ENCODE measurements around the gene CRELD1.
"Not testable (repeated sequence)": the region's sequence is repeated elsewhere in the genome, so short reads cannot be mapped to it uniquely, and the experiment has no call there.

CRELD1 gene

GRCh38 chr3:9933561-9934234 lies at the start of gene CRELD1:
TSS of gene CRELD1 (plus strand) at chr3:9933834. CDS start at chr3:9934439, 605 bp downstream.
- DNase-seq, result no peak

GRCh38 chr3:9884555-9885165 lies 49.0 kb upstream of the CRELD1 start:
- no peak for DNase-seq

GRCh38 chr3:9886328-9886727 lies 47.3 kb upstream of the CRELD1 start:
- no peak for DNase-seq

- DNase-seq, result no peak
Observed at GRCh38 chr3:9887480-9887879, 46.2 kb upstream of the CRELD1 start.

- DNase-seq, result no peak
Observed at GRCh38 chr3:9888540-9888939, 45.1 kb upstream of the CRELD1 start.

- DNase-seq, result no peak
Observed at GRCh38 chr3:9889405-9889804, 44.2 kb upstream of the CRELD1 start.

- no peak for DNase-seq
Observed at GRCh38 chr3:9890249-9891071, 43.2 kb upstream of the CRELD1 start, which contains the start of gene JAGN1. TSS of gene JAGN1 (plus strand) at chr3:9890610. CDS start at chr3:9890723, 113 bp downstream.

- DNase-seq, result no peak
Observed at GRCh38 chr3:9891072-9891622, 42.5 kb upstream of the CRELD1 start.

GRCh38 chr3:9893739-9894138 lies 39.9 kb upstream of the CRELD1 start:
- DNase-seq, result no peak

GRCh38 chr3:9895715-9896114 lies 37.9 kb upstream of the CRELD1 start:
- not testable (repeated sequence) for DNase-seq

GRCh38 chr3:9896755-9897407 lies 36.8 kb upstream of the CRELD1 start:
- DNase-seq, result not testable (repeated sequence)

- DNase-seq, result no peak
Observed at GRCh38 chr3:9897408-9898372, 35.9 kb upstream of the CRELD1 start.

- no peak for DNase-seq
Observed at GRCh38 chr3:9898467-9899241, 35.0 kb upstream of the CRELD1 start.

- no peak for DNase-seq
Observed at GRCh38 chr3:9899289-9899791, 34.3 kb upstream of the CRELD1 start.

GRCh38 chr3:9900965-9901415 lies 32.6 kb upstream of the CRELD1 start:
- DNase-seq, result not testable (repeated sequence)

GRCh38 chr3:9901967-9902366 lies 31.7 kb upstream of the CRELD1 start:
- DNase-seq, result no peak

GRCh38 chr3:9902372-9903237 lies 31.0 kb upstream of the CRELD1 start, which contains the start of gene IL17RE:
TSS of gene IL17RE (plus strand) at chr3:9902848. CDS start at chr3:9902933, 85 bp downstream.
- DNase-seq, result no peak

GRCh38 chr3:9903238-9903624 lies 30.4 kb upstream of the CRELD1 start:
- DNase-seq, result no peak

GRCh38 chr3:9903904-9904303 lies 29.7 kb upstream of the CRELD1 start:
- no peak for DNase-seq
